NCI-H1436 treated with DMSO at 0.1 percent for 48 hours (cell line): ENCODE data around the gene THAP6.
"Not testable (repeated sequence)": the region's sequence is repeated elsewhere in the genome, so short reads cannot be mapped to it uniquely, and the experiment has no call there.

Experiments used
- DNase-seq: peaks from one replicate; lab custom pipeline; 2025; lab: John Stamatoyannopoulos, UW

THAP6 gene

DNA sequence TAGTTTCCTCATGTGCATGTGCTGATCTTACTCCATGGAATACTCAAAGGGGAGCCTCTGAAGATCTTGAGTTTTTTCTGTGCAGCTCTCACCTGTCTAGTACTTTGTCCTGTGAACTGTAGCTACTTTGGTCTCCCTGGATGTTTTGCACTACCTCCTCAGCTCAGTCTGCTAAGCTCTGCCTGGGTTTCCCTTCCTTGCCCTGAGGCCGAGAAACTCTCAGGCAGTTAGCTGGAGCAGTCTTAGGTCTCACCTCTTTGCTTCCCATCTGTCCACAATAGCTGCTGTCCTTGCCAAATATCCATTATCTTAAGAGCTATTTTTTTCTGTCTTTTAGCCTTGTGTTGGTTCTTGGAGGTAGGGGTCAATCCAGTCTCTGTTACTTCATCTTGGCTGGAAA lies 11.6 kb downstream of the THAP6 start:
- no peak for DNase-seq

DNA sequence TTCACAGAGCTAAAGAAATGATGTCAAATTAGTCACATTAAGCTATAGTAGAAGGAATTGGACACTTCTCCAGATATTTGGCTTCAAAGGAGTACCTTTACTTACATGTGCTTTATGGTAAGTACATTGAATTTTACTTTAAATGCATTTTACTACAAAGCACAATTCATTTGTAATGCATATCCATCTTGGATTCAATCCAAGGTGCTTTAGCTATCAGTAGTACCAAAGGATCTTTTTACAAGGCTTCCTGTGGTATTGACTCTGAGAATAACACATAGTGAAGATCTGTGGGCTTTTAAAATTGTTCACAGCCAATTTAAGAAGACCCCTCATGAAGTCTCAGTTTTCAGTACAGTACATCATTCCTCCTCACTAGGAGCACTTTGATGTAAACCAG lies 13.2 kb downstream of the THAP6 start:
- no peak for DNase-seq

DNA sequence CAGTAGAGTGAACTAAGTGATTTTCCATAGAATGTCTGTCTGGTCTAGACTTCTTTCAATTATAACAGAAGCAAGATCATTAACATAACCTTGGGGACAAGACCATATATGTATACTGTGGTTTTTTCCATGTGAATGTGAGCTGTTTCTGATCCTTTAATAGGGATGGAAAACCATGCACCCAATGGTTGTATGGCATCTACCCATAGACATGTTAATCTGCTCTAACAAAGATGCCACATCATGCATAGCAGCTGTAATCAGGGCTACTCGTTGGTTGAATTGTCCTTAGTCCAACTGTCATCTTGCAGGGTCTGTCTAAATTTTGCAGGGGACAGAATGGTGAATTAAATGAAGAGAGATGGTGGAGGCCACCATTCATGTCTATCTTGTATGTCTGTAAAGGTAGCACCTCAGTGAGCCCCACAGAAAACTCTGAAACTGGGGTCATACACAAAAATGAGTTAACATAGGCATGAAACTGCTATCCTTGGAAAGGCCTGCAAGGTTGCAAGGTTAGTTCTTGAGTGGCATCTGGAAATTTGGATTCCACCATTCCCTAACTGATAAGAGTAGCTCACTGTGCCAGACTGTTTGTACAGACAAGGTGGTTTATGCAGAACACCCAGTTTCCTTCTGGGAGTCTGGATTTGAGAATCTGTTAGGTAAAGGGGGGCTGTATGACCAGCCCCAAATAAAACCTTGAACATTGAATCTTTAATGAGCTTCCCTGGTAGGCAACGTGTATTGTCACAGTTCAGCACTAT lies 16.5 kb downstream of the THAP6 start:
- DNase-seq, result no peak

DNA sequence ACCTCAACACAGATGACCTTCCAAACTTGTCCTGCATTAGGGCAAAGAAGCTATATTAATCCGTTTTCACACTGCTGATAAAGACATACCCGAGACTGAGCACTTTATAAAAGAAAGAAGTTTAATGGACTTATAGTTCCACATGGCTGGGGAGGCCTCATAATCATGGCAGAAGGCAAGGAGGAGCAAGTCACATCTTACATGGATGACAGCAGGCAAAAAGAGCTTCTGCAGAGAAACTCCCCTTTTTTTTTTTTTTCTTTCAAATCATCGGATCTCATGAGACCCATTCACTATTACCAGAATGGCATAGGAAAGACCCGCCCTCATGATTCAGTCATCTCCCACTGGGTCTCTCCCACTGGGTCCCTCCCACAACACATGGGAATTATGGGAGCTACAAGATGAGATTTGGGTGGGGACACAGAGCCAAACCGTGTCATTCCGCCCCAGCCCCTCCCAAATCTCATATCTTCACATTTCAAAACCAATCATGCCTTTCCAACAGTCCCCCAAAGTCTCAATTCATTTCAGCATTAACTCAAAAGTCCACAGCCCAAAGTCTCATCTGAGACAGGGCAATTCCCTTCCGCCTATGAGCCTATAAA lies 17.4 kb downstream of the THAP6 start:
- DNase-seq, result not testable (repeated sequence)

DNA sequence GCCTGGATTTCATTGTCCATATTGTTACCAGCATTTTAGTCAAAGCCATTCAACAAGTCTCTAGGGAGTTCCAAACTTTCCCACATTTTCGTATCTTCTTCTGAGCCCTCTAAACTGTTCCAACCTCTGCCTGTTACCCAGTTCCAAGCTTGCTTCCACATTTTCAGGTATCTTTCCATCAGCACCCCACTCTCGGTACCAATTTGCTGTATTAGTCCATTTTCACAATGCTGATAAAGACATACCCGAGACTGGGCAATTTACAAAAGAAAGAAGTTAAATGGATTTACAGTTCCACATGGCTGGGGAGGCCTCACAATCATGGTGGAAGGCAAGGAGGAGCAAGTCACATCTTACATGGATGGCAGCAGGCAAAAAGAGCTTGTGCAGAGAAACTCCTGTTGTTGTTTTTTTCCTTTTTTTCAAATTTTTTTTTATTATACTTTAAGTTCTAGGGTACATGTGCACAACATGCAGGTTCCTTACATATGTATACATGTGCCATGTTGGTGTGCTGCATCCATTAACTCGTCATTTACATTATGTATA lies 19.1 kb downstream of the THAP6 start:
- DNase-seq, result not testable (repeated sequence)

DNA sequence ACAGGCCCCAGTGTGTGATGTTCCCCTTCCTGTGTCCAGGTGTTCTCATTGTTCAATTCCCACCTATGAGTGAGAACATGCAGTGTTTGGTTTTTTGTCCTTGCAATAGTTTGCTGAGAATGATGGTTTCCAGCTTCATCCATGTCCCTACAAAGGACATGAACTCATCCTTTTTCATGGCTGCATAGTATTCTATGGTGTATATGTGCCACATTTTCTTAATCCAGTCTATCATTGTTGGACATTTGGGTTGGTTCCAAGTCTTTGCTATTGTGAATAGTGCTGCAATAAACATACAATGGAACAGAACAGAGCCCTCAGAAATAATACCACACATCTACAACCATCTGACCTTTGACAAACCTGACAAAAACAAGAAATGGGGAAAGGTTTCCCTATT lies 19.7 kb downstream of the THAP6 start:
- not testable (repeated sequence) for DNase-seq

DNA sequence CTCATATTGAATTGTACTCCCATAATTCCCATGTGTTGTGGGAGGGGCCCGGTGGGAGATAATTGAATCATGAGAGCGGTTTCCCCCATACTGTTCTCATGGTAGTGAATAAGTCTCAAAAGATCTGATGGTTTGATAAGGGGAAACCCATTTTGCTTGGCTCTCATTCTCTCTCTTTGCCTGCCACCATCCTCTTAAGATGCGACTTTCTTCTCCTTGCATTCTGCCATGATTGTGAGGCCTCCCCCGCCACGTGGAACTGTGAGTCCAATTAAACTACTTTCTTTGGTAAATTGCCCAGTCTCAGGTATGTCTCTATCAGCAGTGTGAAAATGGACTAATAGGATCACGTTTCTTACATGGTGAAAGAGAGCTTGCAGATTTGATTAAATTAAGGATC lies 23.0 kb downstream of the THAP6 start:
- not testable (repeated sequence) for DNase-seq

DNA sequence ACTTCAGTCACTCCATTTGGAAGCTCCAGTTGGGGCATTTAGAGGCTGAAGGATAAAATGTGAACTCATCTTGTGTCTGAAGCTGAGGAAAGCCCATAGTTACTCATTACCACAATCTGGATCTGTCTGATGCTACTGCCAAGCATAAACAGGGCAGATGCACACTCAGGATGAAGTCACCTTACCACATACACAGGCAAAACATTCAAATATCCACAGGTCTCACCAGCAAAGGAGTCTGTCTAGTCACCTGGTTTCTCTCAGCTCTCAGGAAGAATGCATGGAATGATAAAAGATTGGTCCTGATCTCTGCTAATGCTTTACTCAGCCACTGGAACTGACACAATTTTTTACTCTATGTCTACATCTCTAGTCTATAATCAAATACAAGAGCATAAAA lies 28.6 kb downstream of the THAP6 start:
- no peak for DNase-seq

DNA sequence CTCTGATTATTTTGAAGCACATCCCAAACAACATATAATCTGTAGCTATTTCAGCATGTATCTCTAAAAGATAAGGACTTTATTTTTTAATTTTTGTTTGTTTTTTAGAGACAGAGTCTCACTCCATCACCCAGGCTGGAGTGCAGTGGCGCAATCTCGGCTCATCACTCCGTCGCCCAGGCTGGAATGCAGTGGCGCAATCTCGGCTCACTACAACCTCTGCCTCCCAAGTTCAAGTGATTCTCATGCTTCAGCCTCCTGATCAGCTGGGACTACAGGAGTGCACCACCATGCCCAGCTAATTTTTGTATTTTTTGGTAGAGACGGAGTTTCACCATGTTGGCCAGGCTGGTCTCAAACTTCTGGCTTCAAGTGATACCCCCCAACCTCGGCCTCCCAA lies 29.9 kb downstream of the THAP6 start:
- DNase-seq, result not testable (repeated sequence)

DNA sequence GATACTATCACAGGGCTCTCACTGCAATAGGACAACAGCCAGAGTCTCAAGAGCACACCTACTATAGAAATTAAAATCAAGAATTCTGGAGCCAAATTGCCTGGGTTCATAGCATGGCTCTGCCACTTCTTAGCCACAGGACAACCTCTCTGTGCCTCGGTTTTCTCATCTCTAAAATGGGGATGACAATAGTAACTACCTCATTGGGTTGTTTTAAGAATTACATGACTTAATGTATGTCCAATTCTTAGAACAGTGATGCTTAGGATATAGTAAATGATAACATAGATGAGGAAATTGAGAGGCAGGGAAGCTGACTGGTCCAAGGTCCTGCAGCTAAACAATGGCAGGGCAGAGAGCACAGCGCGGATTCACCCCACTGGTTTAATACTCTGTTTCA lies 30.6 kb downstream of the THAP6 start:
- DNase-seq, result no peak

DNA sequence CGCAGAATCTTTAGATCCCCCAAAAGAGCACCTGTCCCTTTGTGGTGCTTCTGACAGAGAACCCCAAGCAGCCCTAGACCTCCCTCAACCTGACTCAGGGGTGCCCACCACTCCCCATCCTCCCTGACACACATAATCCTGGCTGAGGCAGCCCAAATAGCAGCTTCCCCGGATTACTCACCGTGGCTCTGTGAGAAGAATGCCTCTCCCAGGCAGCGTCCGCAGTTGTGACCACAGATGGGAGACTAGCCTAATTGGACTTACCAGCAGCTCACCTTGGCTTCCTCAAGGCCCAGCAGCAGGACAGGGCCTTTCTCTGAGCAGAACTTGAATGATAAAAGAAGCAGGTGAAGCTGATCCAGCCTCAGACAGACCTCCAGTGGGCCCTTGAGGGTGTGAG lies 31.3 kb downstream of the THAP6 start:
- no peak for DNase-seq

DNA sequence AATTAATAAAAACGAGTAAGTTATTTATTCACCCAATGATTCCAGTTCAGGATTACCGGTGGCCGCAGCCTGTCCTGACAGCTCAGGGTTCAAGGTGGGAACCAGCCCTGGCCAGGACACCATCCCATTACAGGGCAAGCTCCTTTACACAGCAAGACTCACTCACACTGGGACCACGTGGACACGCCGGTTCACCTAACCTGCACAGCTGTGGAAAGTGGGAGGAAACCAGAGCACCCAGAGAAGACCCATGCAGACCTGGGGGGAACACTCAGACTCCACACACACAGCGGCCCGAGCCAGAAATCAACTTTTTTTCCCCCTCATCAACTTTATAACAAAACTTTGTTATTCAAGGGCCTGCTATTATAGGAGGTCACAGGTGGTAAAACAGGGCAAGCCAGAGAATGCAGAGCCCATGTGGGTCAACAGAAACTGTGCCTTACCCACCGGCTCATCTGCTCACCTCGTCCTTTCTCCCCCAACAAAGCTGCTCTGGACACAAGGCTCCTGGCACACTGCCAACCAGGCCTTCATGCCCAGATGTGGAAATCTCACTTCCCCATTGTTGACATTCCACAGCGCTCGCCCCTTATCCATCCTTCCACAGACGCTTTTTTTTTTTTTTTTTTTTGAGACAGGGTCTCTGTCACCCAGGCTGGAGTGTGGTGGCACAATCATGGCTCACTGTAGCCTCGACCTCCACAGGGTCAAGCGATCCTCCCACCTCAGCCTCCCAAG lies 33.5 kb downstream of the THAP6 start:
- no peak for DNase-seq

DNA sequence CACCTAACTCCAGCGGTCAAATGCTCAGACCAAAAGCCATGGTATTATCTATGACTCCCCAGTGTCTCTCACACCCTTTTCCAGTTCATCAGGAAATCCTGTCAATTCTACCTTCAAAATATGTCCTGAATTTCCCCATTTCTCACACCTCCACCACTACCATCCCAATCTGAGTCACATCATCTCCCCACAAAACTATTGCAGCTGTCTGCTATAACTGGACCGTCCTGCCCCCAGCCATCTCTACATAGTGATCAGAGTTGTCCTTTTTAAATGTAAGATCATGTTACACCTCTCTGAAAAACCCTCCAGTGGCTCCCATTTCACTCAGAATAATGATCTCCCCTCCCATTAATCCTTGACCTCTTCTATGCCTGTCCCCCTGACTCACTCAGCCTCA lies 34.7 kb downstream of the THAP6 start:
- no peak for DNase-seq

DNA sequence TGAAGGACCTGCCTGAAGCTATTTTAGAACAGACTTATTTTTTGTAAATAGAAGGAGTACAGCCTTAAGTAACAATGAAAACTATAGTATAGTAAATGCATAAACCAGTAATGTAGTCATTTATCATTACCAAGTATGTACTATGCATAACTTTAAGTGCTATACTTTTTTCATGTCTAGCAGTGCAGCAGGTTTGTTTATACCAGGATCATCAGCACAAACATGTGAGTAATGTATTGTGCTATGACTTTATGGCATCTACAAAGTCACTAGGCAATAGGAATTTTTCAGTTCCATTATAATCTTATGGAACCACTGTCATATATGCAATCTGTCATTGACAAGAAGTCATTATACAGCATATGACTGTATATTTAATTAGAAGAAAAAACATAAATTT lies 38.2 kb downstream of the THAP6 start:
- no peak for DNase-seq

DNA sequence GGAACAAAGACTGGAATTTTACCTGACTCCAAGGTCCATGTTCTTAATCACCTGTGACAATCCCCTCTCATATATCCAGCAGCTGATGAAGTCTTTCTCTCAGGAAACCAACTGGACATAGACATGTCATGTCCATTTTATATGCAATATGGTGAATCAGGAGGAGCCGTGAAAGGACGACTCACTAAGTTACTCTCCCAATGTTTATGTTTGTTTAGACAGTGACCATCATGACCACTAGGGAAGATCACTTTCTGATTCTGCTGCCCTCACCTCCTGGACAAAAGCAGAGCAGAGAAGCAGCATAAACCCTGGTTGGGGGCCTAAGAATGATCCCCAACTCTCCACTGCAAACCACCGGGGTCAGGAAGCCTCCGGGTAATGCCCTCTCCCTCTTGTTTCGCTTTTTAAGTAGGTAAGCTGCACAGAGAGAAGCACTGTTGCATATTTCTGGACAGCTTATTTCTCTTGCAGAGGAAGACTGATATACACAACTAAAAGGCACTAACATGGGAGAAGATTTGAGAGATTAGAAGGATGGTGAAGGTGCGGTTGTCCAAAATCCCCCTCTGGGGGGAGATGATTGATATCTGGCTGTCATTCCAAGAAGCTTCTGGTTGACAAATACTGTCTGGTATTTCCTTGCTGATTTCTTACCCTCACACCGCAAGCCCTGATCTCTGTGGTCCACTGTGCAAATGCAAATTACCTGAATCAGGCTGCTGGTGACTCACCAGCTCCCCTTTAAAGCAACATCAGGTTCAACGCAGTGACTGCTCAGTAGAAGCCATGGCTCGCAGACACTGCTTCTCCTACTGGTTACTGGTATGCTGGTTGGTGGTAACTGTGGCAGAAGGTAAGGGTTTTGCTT lies 41.3 kb downstream of the THAP6 start, which contains the start of gene ODAPH:
Gene ODAPH, plus strand, starts transcription at position 773 of the 871 bp plus-strand sequence. Its CDS starts 17 bp downstream, at position 790.
- DNase-seq, result no peak

DNA sequence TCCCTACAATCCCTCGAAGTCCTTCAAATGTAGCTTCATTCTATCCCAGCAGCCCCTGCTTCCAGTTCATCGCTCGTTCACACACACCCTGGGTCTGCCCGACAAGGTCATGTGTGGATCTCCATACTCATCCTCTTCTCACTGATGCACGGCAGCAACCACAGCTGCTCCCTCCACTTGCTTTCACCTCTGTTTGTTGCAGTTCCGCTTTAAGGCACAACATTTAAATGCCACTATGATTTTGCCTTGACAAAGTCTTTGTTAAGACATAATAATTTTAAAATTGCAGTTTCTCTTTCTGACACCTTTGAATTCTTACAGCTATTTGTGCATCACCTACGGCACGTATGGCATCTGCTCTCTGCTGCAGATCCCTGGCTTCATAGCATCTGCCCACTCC lies 43.4 kb downstream of the THAP6 start:
- no peak for DNase-seq

DNA sequence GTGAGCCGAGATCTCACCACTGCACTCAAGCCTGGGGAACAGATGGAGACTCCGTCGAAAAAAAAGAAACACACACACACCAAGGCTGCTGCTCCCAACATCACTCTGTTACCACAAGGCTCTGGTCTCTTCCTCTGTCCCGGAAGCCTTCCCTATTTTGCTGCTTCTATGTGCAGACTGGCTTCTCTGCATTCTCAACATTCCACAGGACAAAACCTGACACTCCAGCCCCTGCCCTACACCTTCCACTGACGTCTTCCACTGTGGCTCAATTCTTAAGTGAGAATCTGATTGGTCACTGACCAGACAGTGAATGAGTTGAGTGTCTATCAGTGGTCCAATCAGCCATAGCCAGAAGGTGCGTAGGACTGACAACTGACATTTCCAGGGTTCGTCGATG lies 47.5 kb downstream of the THAP6 start:
- DNase-seq, result no peak

DNA sequence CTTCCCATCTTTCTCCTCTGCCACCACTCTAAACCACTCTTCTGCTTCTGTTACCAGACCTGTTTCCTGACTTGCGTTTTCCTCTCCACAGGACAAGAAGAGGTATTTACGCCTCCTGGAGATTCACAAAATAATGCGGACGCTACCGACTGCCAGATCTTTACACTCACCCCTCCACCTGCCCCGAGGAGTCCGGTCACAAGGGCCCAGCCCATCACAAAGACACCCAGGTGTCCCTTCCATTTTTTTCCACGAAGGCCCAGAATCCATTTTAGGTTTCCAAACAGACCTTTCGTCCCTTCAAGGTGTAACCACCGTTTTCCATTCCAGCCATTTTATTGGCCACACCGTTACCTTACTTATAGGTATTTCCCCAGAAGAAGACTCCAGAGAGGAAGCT lies 49.8 kb downstream of the THAP6 start:
- DNase-seq, result no peak

DNA sequence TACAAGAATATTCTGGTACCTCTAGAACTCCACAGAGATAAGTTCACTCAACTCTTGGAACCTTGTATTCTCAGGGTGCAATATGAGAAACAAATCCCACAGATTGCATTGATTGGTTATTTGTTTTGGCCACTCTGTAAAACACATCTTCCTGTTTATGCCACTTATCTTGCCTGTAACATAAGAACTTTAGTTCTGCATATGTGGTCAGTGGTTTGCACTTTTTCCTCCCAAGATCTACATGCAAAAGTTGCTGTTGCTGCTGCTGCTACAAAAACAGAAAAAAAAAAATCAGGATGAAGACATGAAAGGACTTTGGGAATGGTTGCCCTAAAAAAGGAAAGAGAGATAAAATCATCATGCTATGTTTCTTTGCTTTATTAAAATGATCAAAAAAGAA lies 51.2 kb downstream of the THAP6 start:
- DNase-seq, result no peak

DNA sequence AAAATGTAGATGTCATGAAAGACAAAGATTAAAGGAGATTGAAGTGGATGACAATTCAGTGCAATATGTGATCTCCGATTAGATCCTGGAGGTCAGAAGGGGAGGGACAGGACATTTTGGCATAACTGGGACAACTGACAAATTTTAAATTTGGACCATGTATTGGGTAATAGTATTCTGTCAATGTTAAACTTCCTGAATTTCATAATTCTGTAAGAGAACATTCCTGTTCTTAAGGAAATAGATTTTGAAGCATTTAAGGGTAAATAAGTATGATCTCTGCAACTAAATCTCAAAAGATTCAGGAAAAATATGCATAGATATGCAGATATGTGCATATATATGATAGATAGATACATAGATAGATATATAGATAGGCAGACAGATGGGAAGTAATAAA lies 52.6 kb downstream of the THAP6 start:
- no peak for DNase-seq

DNA sequence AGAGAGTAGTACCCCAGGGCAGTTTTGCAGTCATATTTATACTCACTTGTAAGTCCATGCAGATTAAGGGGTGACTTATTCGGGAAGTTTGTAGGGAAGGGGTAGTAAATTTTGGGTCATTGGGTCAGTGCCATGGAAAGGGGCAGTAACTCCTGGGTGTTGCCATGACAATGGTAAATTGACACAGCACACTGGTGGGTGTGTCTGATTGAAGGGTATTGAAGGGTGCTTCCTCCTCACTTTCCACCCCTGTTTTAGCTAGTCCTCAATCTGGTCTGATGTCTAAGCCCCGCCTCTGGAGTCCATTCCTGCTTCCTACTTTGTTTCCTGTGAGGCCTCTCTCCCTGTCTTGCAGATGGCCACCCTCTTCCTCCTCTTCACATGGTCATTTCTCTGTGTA lies 53.5 kb downstream of the THAP6 start:
- DNase-seq, result no peak
